HG02884 (cell line): ENCODE data around the gene MND1.

ENCODE experiments used
- ATAC-seq: cut with Tn5 transposase; IDR thresholded peaks from one replicate; pipeline ENCODE4 v1.9.1; 2021; ENCODE audit warnings: mild to moderate bottlenecking, moderate library complexity; ENCODE audit not compliant: unreplicated experiment

Gene MND1

GRCh38 chr4:153346031-153346430 is 1.5 kb downstream of the MND1 start:
- ATAC-seq = no peak

GRCh38 chr4:153346563-153346962 is 2.1 kb downstream of the MND1 start:
- no peak for ATAC-seq

- ATAC-seq = no peak
These were observed 2.6 kb downstream of the MND1 start for GRCh38 chr4:153347117-153347516.

GRCh38 chr4:153348006-153348405 is 3.5 kb downstream of the MND1 start:
- ATAC-seq = no peak

- no peak for ATAC-seq
These were observed 4.8 kb downstream of the MND1 start for GRCh38 chr4:153349206-153349805.

GRCh38 chr4:153362184-153362583 is 17.7 kb downstream of the MND1 start:
- no peak for ATAC-seq

GRCh38 chr4:153364061-153364460 is 19.6 kb downstream of the MND1 start:
- ATAC-seq = no peak

- peak; percentile 54 for ATAC-seq
These were observed 20.5 kb downstream of the MND1 start for GRCh38 chr4:153365003-153365402.

GRCh38 chr4:153366486-153366885 is 22.0 kb downstream of the MND1 start:
- ATAC-seq = no peak

- ATAC-seq = no peak
These were observed 22.6 kb downstream of the MND1 start for GRCh38 chr4:153367092-153367491.

- ATAC-seq = no peak
These were observed 24.5 kb downstream of the MND1 start for GRCh38 chr4:153369021-153369420.

- no peak for ATAC-seq
These were observed 27.3 kb downstream of the MND1 start for GRCh38 chr4:153371701-153372234.

GRCh38 chr4:153372967-153373562 is 28.6 kb downstream of the MND1 start:
- no peak for ATAC-seq

GRCh38 chr4:153374442-153374841 is 30.0 kb downstream of the MND1 start:
- ATAC-seq = no peak

GRCh38 chr4:153375303-153375702 is 30.8 kb downstream of the MND1 start:
- no peak for ATAC-seq

GRCh38 chr4:153383131-153383530 is 38.6 kb downstream of the MND1 start:
- ATAC-seq = no peak

- ATAC-seq = no peak
These were observed 39.7 kb downstream of the MND1 start for GRCh38 chr4:153384160-153384559.

GRCh38 chr4:153385784-153386183 is 41.3 kb downstream of the MND1 start:
- ATAC-seq = no peak

GRCh38 chr4:153387981-153388380 is 43.5 kb downstream of the MND1 start:
- ATAC-seq = no peak

GRCh38 chr4:153393397-153393796 is 48.9 kb downstream of the MND1 start:
- no peak for ATAC-seq

GRCh38 chr4:153394945-153395344 is 50.5 kb downstream of the MND1 start:
- ATAC-seq = no peak

GRCh38 chr4:153398713-153399112 is 54.2 kb downstream of the MND1 start:
- ATAC-seq = no peak

- ATAC-seq = no peak
These were observed 54.9 kb downstream of the MND1 start for GRCh38 chr4:153399358-153399757.
